K562 (cell line): ENCODE data around the gene SAMD3.

Source experiments
- POLR2AphosphoS5 ChIP-seq: IDR thresholded peaks from 2 replicates; pipeline ENCODE4 v1.6.1; 2011; ENCODE audit warnings: mild to moderate bottlenecking, low read depth, low read length, moderate library complexity; ENCODE audit not compliant: control insufficient read depth, insufficient read depth
- SP1 ChIP-seq: sonication (generic); formaldehyde crosslinking; IDR thresholded peaks from 2 replicates; pipeline ENCODE4 v1.8.1; 2022; ENCODE audit warnings: mild to moderate bottlenecking, missing genetic modification reagents
- ZBTB5 ChIP-seq: fragments of 450-650 bp; IDR thresholded peaks from 2 replicates; pipeline ENCODE4 v1.6.1; 2017; ENCODE audit warnings: antibody characterized with exemption
- ZNF318 ChIP-seq, 2 experiments: fragments of 450-650 bp; IDR thresholded peaks; 2 replicates each; pipeline ENCODE4 v1.6.1; 2016; ENCODE audit warnings: mild to moderate bottlenecking in 2 of 2, borderline replicate concordance in 1 of 2, low read depth in 1 of 2, moderate library complexity in 1 of 2
- ZNF384 ChIP-seq: IDR thresholded peaks from 2 replicates; pipeline ENCODE4 v1.6.1; 2012; ENCODE audit warnings: low read depth, low read length, improper control_type of control experiment
- TF ChIP-seq, protein P1 (sequence below), 3 experiments: IDR thresholded peaks in 2 of 3; conservative IDR thresholded peaks in 1 of 3; 2 replicates each; pipeline ENCODE4 v1.5.1; 2011 to 2012; ENCODE audit warnings: low read length in 3 of 3, mild to moderate bottlenecking in 3 of 3, control low read depth in 2 of 3, improper control_type of control experiment in 1 of 3, inconsistent platforms in 1 of 3, low read depth in 1 of 3, mixed read lengths in 1 of 3, moderate library complexity in 1 of 3; ENCODE audit not compliant: insufficient read depth in 2 of 3

DNA sequence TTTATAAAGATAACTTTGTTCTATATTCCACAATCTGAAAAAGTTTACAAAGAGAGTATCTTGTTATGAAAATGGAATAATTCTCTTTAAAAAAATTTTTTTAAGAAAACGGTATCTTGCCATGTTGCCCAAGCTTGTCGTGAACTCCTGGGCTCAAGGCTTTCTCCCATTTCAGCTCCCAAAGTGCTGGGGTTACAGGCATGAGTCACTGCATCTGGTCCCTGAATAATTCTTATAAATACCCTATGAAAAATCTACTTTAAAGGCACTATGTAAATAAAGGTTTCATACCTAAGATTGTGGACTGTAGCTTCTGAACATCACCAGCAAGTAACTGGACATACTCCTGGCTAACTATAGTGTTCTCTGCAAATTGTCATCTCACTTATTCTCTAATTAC lies 60.3 kb downstream of the SAMD3 start:
- TF ChIP-seq ZNF384 (no peak), SP1 (CRISPR knock-in tag) (no peak), ZNF318 (IDR thresholded peaks at IDR 0.05; ENCODE audit: borderline replicate concordance in 1 of 2, low read depth in 1 of 2) (no peak), POLR2AphosphoS5 (no peak), ZBTB5 (no peak)
- TF ChIP-seq, protein P1, sequence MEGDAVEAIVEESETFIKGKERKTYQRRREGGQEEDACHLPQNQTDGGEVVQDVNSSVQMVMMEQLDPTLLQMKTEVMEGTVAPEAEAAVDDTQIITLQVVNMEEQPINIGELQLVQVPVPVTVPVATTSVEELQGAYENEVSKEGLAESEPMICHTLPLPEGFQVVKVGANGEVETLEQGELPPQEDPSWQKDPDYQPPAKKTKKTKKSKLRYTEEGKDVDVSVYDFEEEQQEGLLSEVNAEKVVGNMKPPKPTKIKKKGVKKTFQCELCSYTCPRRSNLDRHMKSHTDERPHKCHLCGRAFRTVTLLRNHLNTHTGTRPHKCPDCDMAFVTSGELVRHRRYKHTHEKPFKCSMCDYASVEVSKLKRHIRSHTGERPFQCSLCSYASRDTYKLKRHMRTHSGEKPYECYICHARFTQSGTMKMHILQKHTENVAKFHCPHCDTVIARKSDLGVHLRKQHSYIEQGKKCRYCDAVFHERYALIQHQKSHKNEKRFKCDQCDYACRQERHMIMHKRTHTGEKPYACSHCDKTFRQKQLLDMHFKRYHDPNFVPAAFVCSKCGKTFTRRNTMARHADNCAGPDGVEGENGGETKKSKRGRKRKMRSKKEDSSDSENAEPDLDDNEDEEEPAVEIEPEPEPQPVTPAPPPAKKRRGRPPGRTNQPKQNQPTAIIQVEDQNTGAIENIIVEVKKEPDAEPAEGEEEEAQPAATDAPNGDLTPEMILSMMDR (IDR thresholded peaks at IDR 0.05 in 2 of 3, conservative IDR thresholded peaks at IDR 0.05 in 1 of 3; ENCODE audit: insufficient read depth in 2 of 3, low read depth in 1 of 3, low read length in 3 of 3): no peak
